Tibial nerve (tissue), 4 donors: ENCODE measurements around the gene MRPL2. TPM values are rescaled to one million over a fixed set of nuclear protein-coding genes. Genes with fewer than 3 reads are reported as not detected.

Experiments used
- DNase-seq, 2 donors: peaks; one replicate each; pipeline ENCODE4 v3.0.0-alpha.2; 2019; ENCODE audit warnings: low spot score in 2 of 2
- H3K27ac ChIP-seq, 4 donors: fragments of 200-600 bp; sonication (generic) in 3 of 4; one replicate each; pipeline ENCODE4 v1.5.1; 2017 to 2019; ENCODE audit warnings: mild to moderate bottlenecking in 1 of 4
- H3K27me3 ChIP-seq, 2 donors: fragments of 200-600 bp; sonication (generic) in 1 of 2; one replicate each; pipeline versions ENCODE4 v1.5.1 to v1.6.0; 2017 to 2019
- H3K36me3 ChIP-seq, 3 donors: fragments of 200-600 bp; sonication (generic); one replicate each; pipeline ENCODE4 v1.5.1; 2018 to 2019
- H3K4me1 ChIP-seq, 4 donors: fragments of 200-600 bp; sonication (generic) in 3 of 4; one replicate each; pipeline ENCODE4 v1.5.1; 2017 to 2019
- H3K4me3 ChIP-seq, 4 donors: fragments of 200-600 bp; sonication (generic) in 3 of 4; one replicate each; pipeline ENCODE4 v1.5.1; 2017 to 2019; ENCODE audit warnings: mild to moderate bottlenecking in 1 of 4, moderate library complexity in 1 of 4
- H3K9me3 ChIP-seq, 4 donors: fragments of 200-600 bp; sonication (generic) in 3 of 4; one replicate each; pipeline ENCODE4 v1.5.1; 2017 to 2019
- CTCF ChIP-seq, 5 experiments: fragments of 200-600 bp in 3 of 5; fragments of 450-650 bp in 2 of 5; sonication (generic) in 3 of 5; IDR thresholded peaks; one replicate each; pipeline ENCODE4 v1.5.1; 2016 to 2019; ENCODE audit warnings: antibody characterized with exemption in 5 of 5, mild to moderate bottlenecking in 3 of 5, moderate library complexity in 2 of 5
- EP300 ChIP-seq, 2 donors: sonication (generic); formaldehyde crosslinking; IDR thresholded peaks; one replicate each; pipeline ENCODE4 v1.6.1; 2017; ENCODE audit warnings: antibody characterized with exemption in 2 of 2, mild to moderate bottlenecking in 1 of 2
- POLR2A ChIP-seq, 2 donors: fragments of 450-650 bp; IDR thresholded peaks; one replicate each; pipeline ENCODE4 v1.6.1; 2017; ENCODE audit warnings: antibody characterized with exemption in 2 of 2, mild to moderate bottlenecking in 2 of 2, moderate library complexity in 2 of 2
- WGBS, 2 donors: methylation state at CpG; one replicate each; pipeline ENCODE4 v1.1.5; 2018; 5-methylcytosine and 5-hydroxymethylcytosine counted together
- total RNA-seq, 4 donors: library from RNA; depleted of rRNA; stranded (reverse); fragments of >200 nt; gene quantifications; one replicate each; pipeline ENCODE4 v1.1.0, GENCODE V29; 2016

Gene MRPL2
- total RNA-seq, 4 donors from 2014 or later = 8.4 to 17.3 (median 11.6) TPM

DNA sequence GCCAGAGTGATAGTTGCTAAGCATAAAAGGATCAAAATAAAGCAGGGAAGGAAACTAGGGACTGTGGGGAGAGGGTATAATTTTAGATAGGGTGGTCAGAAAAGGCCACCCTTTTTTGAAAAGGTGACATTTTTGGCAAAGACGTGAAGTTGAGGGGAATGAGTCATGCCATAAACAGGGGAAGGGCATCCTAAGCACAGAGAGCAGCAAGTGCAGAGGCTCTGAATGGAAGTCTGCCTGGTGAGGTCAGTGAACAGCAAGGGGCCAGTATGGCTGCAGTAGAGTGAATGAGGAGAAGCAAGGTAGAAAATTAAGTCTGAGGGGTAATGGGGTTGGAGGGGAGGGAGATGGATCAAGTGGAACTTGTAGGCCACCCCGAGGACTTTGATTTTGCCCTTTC, 2.6 kb upstream of the MRPL2 start:
- H3K4me3 ChIP-seq = no peak overlapping the region
- peaks cover 3 to 63% (median 6%) of the 10 kb centered on the region in 3 donors for H3K36me3 ChIP-seq
- no peak overlapping the region for H3K27ac ChIP-seq
- no peaks in the 10 kb centered on the region for H3K9me3 ChIP-seq
- H3K4me1 ChIP-seq = peaks cover 0 to 37% (median 24%) of the 10 kb centered on the region in 4 donors
- TF ChIP-seq CTCF (IDR thresholded peaks at IDR 0.05) (no peak), EP300 (IDR thresholded peaks at IDR 0.05) (no peak), POLR2A (IDR thresholded peaks at IDR 0.05) (no peak)
- no peaks in the 10 kb centered on the region for H3K27me3 ChIP-seq
- DNase-seq = no peak
- WGBS, 2 donors = 71 to 73% methylated on average over 2 of the region's 2 CpGs

DNA sequence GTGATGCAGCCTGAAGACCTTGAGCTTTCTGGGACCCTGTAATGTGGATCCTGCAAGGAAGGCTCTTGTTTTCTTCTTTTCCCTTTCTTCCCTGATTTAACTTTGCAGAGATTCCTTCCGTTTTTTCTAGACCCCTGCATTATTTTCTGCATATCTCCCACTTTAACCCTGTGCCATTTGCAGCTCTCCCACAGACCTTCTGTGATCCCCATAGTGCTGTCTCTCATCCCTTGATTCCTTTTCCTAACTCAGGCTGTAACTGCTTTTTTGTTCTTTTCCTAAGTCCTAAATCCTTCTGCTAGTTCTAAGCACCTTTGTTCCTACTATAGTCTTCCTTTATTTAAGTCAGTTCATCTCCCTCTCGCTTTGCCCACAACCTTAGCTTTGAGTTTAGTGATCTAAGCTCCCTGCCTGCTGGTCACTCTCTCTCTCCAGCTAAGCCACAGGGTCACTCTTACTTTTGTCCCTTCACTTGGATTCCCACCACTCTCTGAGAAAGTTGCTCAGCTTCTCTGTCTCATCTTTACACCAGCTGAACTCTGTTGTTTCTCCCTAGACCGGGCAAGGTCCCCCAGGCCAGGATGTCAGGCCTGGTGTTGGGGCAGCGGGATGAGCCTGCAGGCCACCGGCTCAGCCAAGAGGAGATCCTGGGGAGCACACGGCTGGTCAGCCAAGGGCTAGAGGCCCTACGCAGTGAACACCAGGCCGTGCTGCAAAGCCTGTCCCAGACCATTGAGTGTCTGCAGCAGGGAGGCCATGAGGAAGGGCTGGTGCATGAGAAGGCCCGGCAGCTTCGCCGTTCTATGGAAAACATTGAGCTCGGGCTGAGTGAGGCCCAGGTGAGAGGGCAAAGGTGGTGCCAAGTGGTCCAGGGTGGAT, 1.8 kb upstream of the MRPL2 start:
- H3K4me3 ChIP-seq = peak overlapping the region in 2 of 4 donors; percentile 6 to 83
- no peaks in the 10 kb centered on the region for H3K9me3 ChIP-seq
- peak overlapping the region in 2 of 4 donors; percentile 41 to 95 for H3K27ac ChIP-seq
- whole genome bisulfite sequencing, 2 donors = 82 to 89% methylated on average over 12 of the region's 12 CpGs
- no peak for DNase-seq
- no peak for TF ChIP-seq EP300 (IDR thresholded peaks at IDR 0.05)
- TF ChIP-seq CTCF (IDR thresholded peaks at IDR 0.05) = no peak
- no peak for TF ChIP-seq POLR2A (IDR thresholded peaks at IDR 0.05)
- H3K27me3 ChIP-seq = no peaks in the 10 kb centered on the region
- peaks cover 0 to 63% (median 3%) of the 10 kb centered on the region in 3 donors for H3K36me3 ChIP-seq
- H3K4me1 ChIP-seq = peaks cover 0 to 37% (median 24%) of the 10 kb centered on the region in 4 donors

DNA sequence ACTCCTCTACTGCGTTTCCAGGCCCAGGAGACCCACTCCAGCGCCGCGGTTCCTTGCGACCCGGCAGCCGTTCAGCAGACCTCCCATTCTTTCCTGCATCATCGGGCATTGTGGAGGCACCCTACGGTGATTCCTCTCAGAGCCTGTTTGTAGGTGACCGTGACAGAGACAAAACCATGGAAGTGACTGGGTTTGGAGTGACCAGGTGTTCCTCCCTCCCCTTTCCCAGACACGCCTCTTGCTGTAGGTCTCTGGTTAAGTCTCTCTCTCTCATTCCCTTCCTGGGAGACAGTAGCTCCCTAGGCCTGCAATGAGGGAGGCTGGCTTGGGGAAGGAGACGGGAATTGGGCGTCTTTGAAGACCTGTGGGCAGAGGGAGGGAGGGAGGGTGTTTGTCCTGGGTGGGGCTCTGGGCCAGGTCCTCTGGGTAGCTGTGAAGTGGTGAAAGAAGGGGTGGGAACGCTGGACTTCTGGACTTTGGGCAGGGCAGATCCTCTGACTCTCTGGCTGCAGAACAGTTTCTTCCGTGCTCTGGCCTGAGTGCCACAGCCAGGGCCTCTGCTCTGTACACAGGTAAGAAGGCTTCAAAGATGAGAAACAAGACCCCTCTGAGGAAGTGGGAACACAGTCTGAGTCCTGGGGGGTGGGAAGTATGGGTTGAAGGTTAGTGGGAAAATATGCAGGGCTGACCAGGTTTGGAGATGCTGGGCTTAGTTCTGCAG, 960 bp upstream of the MRPL2 start:
- H3K4me1 ChIP-seq = peaks cover 0 to 37% (median 24%) of the 10 kb centered on the region in 4 donors
- no peaks in the 10 kb centered on the region for H3K9me3 ChIP-seq
- peaks cover 0 to 63% (median under 1%) of the 10 kb centered on the region in 3 donors for H3K36me3 ChIP-seq
- TF ChIP-seq POLR2A (IDR thresholded peaks at IDR 0.05) = no peak
- no peak for TF ChIP-seq CTCF (IDR thresholded peaks at IDR 0.05)
- no peak for TF ChIP-seq EP300 (IDR thresholded peaks at IDR 0.05)
- H3K27ac ChIP-seq = peak overlapping the region; percentile 75 to 95 (median 90)
- peak overlapping the region; percentile 54 to 97 (median 68) for H3K4me3 ChIP-seq
- WGBS, 2 donors = 10% methylated on average over 8 to 13 of the region's 15 CpGs
- no peak for DNase-seq
- H3K27me3 ChIP-seq = no peaks in the 10 kb centered on the region

- H3K27ac ChIP-seq = peak overlapping the region; percentile 75 to 95 (median 90)
- H3K4me1 ChIP-seq = peaks cover 0 to 47% (median 32%) of the 10 kb centered on the region in 4 donors
- peaks cover 0 to 50% (median 0%) of the 10 kb centered on the region in 3 donors for H3K36me3 ChIP-seq
- TF ChIP-seq CTCF (IDR thresholded peaks at IDR 0.05) (no peak), POLR2A (IDR thresholded peaks at IDR 0.05) (no peak), EP300 (IDR thresholded peaks at IDR 0.05) (no peak)
- 73 to 74% methylated on average over 1 of the region's 1 CpG for WGBS, 2 donors
- DNase-seq = no peak
- H3K27me3 ChIP-seq = no peaks in the 10 kb centered on the region
- no peaks in the 10 kb centered on the region for H3K9me3 ChIP-seq
- peak overlapping the region; percentile 54 to 97 (median 68) for H3K4me3 ChIP-seq
Observed at GRCh38 chr6:43058531-43058930, 703 bp downstream of the MRPL2 start.
